ENCODE measurements around the gene CENPB. TPM values are rescaled to one million over a fixed set of nuclear protein-coding genes. Genes with fewer than 3 reads are reported as not detected.

Gene CENPB
- polyA plus RNA-seq, 1 of the 3 experiments (the other 2 are of a cell fraction) = 41.2 TPM

GRCh38 chr20:3775457-3776108 is 11.0 kb downstream of the CENPB start:
- H3K9me2 ChIP-seq = no peaks in the 10 kb centered on the region
- no peak overlapping the region for H3K27ac ChIP-seq (ENCODE audit: low read depth in 2 of 2, low read length in 1 of 2)
- H3F3A ChIP-seq (replicated peaks; ENCODE audit: insufficient read depth) = no peaks in the 10 kb centered on the region
- 61% methylated on average over 4 of the region's 4 CpGs for WGBS (ENCODE audit: low lambda C conversion rate)
- H3K4me3 ChIP-seq (ENCODE audit: low read depth in 2 of 2, low read length in 1 of 2) = no peak overlapping the region
- no peak overlapping the region for H3K4me2 ChIP-seq
- no peaks in the 10 kb centered on the region for H3K79me2 ChIP-seq (ENCODE audit: insufficient read depth)
- DNase-seq = no peak
- H3K4me1 ChIP-seq (ENCODE audit: control insufficient read depth in 1 of 2, insufficient read depth in 2 of 2, low read depth in 1 of 2, low read length in 1 of 2) = peaks cover 0 to 5% of the 10 kb centered on the region in 2 experiments; a peak in 1 of 4 replicates
- TF ChIP-seq REST (IDR thresholded peaks at IDR 0.05; ENCODE audit: low read depth, low read length) = no peak
- TF ChIP-seq FOSL2 (IDR thresholded peaks at IDR 0.05; ENCODE audit: borderline replicate concordance, low read depth) = no peak
- no peak for TF ChIP-seq EP300 (IDR thresholded peaks at IDR 0.05; ENCODE audit: borderline replicate concordance in 1 of 2, low read depth in 1 of 2, low read length in 1 of 2)
- no peak for TF ChIP-seq PBX3 (IDR thresholded peaks at IDR 0.05)
- TF ChIP-seq TAF1 (IDR thresholded peaks at IDR 0.05; ENCODE audit: borderline replicate concordance, low read depth, low read length) = no peak
- TF ChIP-seq FOXJ3 (CRISPR knock-in tag; IDR thresholded peaks at IDR 0.05) = no peak
- no peak for TF ChIP-seq CTCF (IDR thresholded peaks at IDR 0.05)
- no peaks in the 10 kb centered on the region for H3K27me3 ChIP-seq (ENCODE audit: insufficient read depth)
- POLR2A ChIA-PET = no interaction called here
- no peak overlapping the region for H3K9ac ChIP-seq
- no peaks in the 10 kb centered on the region for H4K20me1 ChIP-seq (ENCODE audit: insufficient read depth)
- no peaks in the 10 kb centered on the region for H3K36me3 ChIP-seq (replicated peaks in 1 of 2; ENCODE audit: control insufficient read depth in 1 of 2, insufficient read depth in 2 of 2, low read length in 1 of 2)
- no peak overlapping the region for H2AFZ ChIP-seq (ENCODE audit: low read depth)
- CTCF ChIA-PET = interaction anchor here (1.4 to 6.8 kb wide), 6 partner anchors 10 to 212 kb away, joined by 3 to 38 read pairs (median 5); partner anchors contain the start of gene AP5S1
- no peaks in the 10 kb centered on the region for H3K9me3 ChIP-seq

GRCh38 chr20:3771552-3772058 is 14.9 kb downstream of the CENPB start:
- no peaks in the 10 kb centered on the region for H3K36me3 ChIP-seq (replicated peaks in 1 of 2; ENCODE audit: control insufficient read depth in 1 of 2, insufficient read depth in 2 of 2, low read length in 1 of 2)
- POLR2A ChIA-PET = no interaction called here
- no peak for DNase-seq
- H3K9me3 ChIP-seq = no peaks in the 10 kb centered on the region
- H3K27me3 ChIP-seq (ENCODE audit: insufficient read depth) = no peaks in the 10 kb centered on the region
- no peak overlapping the region for H3K27ac ChIP-seq (ENCODE audit: low read depth in 2 of 2, low read length in 1 of 2)
- H4K20me1 ChIP-seq (ENCODE audit: insufficient read depth) = no peaks in the 10 kb centered on the region
- H3K9me2 ChIP-seq = no peaks in the 10 kb centered on the region
- peaks cover 9% of the 10 kb centered on the region; the same call in 1 of the 2 replicates for H3K79me2 ChIP-seq (ENCODE audit: insufficient read depth)
- peaks cover 4 to 11% of the 10 kb centered on the region in 2 experiments; a peak in 2 of 4 replicates for H3K4me1 ChIP-seq (ENCODE audit: control insufficient read depth in 1 of 2, insufficient read depth in 2 of 2, low read depth in 1 of 2, low read length in 1 of 2)
- peaks cover 17% of the 10 kb centered on the region for H3F3A ChIP-seq (replicated peaks; ENCODE audit: insufficient read depth)
- 82% methylated on average over 7 of the region's 7 CpGs for WGBS (ENCODE audit: low lambda C conversion rate)
- H2AFZ ChIP-seq (ENCODE audit: low read depth) = no peak overlapping the region
- no peak overlapping the region for H3K4me2 ChIP-seq
- H3K4me3 ChIP-seq (ENCODE audit: low read depth in 2 of 2, low read length in 1 of 2) = no peak overlapping the region
- CTCF ChIA-PET = interaction anchor here (0.9 to 4.3 kb wide), 5 partner anchors 10 to 97 kb away, joined by 3 to 47 read pairs (median 5); partner anchors contain the start of gene SPEF1
- TF ChIP-seq GABPA (IDR thresholded peaks at IDR 0.05; ENCODE audit: low read depth) (no peak), RXRA (IDR thresholded peaks at IDR 0.05; ENCODE audit: borderline replicate concordance, low read depth) (no peak), NRF1 (IDR thresholded peaks at IDR 0.05; ENCODE audit: low read depth, low read length) (no peak), CTCF (IDR thresholded peaks at IDR 0.05) (no peak), PBX3 (IDR thresholded peaks at IDR 0.05) (no peak), FOXJ3 (CRISPR knock-in tag; IDR thresholded peaks at IDR 0.05) (no peak), TEAD4 (IDR thresholded peaks at IDR 0.05; ENCODE audit: borderline replicate concordance, insufficient read depth) (no peak)
- H3K9ac ChIP-seq = no peak overlapping the region
